NK-92 treated with Interleukin-12 subunit alpha and Interleukin-12 subunit beta, amount 100 ng/mL, for 24 hours (cell line): ENCODE data around the gene LMX1B.

Source experiments
- DNase-seq: peaks from one replicate; lab custom pipeline; 2025; lab: John Stamatoyannopoulos, UW

LMX1B gene

DNA sequence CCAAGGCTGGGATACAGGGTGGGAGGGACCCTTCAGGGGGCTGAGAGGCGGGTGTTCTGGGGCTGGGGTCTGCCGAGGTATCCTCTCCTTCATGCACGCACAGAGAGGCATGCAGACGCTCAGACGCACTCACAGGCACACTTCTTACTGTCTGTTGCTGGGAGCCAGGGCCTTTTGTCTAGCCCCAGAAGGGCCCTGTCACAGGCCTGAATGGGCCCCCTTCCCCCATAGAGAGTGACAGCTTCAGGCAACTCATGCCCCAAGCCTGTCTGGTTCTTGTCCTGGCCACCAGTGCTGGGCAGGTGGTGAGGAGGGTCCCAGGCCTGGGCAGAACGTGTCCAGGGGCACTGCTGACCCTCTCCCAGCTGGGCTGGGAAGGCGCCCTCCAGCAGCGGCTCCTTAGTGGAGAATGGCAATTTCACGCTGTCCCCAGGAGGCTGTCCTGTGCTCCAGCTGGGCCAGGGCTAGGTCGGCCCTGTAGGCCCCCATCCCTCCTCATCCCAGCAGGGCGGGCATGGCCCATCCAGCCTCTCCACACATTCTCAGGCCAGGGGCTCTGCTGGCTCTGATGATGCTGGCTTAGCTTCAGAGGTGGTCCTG is 45.3 kb downstream of the LMX1B start:
- no peak for DNase-seq

DNA sequence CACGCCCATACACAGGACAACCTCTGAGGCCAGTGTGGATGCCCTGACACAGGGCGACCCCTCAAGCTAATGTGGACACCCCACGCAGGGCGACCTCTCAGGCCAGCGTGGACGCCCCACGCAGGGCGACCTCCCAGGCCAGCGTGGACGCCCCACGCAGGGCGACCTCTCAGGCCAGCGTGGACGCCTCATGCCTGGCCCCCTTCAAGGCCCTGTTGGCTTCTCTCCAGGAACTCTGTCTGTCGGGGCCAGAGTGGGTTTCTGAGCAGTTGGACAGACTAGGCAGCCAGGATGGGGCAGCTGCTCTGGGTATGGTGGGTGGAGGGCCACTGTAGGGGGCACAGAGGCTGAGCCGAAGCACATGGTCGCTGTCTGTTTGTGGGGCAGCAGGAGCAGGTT is 47.4 kb downstream of the LMX1B start:
- DNase-seq = no peak

DNA sequence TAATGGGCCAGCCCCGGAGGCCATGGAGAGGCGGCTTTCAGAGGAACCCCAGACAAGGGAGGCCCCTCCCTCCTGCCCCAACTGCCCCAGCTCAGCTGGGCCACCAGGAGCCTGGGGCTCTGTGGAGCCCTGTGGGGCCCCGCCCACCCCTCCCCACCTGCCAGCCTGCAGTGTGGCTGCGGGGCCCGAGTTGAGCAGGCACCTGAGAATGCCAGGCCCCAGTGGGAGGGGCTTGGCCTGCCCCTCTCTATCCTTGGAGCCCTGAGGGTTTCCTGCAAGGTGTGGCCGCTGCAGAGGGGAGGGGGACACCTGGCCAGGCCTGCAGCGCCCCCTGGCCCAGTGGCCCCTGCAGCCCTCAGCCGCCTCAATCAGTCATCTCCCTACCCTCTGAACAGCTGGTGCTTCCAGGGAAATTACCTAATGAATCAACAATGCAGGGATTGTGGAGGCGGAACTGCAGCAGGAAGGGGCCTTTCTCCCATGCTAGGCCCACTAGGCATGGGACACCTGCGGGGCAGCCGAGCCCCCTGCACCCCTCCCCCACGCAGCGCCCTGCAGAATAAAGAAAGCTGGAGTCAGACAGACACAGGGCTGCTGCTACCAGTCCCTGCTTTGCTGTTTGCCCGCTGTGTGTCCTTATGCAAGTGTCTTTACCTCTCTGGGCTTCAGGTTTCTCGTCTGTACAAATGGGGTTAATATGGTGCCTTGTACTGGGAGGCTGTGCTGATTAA is 48.0 kb downstream of the LMX1B start:
- DNase-seq = no peak

DNA sequence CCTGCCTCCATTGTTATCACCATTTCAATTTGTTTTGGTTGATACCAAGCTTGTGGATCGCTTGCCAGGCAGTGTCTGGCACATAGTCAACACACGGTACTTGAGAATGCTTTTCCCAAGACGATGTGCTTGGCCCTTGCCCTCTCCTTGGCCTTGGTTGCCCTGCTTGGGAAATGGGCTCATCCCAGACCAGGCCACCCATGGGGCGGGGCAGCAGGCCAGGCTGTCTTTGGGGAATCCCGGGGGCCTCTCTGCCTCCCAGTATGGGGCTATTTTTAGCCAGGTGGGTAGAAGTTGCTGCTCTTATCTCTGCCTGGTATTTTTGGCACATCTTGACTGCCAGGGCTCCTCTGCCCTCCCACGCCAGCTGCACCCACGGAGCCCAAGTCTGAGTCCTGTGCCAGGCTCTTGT is 49.9 kb downstream of the LMX1B start:
- DNase-seq = no peak

DNA sequence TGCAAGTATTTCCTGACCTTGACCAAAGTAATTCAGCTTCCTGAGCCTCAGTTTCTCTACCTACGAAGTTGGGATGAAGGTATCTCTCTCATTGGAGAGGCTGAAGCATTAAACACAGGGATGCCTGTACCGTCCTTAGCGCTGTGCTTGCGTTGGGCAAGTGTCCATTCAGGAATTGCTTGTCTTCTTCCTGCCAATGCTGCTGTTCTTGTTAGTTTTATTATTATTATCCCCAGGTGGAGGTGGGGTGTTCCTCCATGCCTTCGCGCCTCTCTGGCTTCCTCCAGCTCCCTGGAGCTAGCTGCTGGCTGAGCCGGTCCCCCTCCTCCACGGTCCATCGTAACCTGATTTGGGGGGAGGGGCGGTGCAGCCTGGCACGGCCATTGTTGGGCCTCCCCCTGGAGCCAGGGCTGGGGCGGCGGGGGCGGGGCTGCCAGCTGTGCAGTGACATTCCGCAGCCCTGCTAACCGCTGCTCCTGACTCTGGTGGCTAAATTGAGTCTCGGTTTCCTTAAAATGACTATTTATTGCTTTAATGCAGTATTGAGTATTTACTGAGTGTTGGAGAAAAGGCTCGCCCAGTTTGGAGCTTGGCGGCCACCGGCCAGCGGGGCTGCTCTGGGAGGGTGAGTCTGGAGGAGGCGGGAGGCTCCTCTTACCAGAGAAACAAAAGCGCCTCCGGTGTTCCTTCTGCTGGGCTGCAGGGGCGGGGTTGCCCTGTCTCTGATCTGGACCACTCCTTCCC is 51.3 kb downstream of the LMX1B start:
- DNase-seq = no peak

DNA sequence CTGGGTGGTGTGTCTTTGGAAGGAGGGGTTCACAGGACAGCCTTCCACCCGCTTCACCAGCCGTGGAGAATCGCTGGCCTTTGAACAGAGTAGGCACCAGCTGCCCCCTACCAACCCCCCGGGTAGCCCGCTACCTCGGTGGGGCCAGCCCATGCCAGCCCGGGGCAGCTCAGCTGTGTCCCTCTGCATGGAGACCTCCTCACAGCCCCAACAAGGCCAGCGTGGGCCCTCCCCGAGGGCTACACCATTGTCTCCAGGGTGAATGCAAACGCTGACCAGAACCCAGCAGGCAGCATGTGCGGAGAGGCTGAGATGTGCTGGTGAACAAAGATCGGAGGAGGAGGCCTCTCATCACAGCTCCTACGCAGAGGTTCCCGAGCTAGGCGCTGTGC is 51.9 kb downstream of the LMX1B start:
- DNase-seq = no peak

DNA sequence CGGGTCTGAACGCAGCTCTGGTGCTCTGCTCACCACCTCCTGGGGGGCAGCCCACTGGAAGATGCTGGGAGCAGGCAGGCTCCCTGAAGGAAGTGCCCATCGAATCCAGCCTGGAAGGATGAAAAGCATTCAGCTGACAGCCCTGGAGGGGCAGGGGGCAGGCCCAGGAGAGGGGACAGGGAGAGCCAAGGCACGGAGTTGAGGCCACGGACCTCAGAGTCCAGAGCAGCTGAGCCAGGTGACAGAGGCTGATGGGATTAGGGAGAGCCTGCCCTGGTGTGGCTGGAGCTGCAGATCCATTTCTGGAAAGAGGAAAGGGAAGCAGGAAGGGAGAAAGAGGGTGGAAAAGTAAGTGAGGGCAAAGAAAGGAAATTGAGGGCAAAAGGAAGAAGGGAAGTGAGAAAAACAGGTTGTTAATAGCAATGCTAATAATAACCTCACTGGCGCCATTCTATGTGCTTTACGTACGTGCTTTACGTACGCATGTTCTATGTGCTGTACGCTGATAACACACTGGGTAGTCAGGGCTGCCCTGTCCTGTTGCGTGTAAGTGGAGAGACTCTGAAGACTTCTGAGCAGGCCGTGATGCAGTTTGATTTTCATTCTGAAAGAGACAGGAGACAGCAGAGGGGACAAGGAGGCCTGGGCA is 52.6 kb downstream of the LMX1B start:
- no peak for DNase-seq

DNA sequence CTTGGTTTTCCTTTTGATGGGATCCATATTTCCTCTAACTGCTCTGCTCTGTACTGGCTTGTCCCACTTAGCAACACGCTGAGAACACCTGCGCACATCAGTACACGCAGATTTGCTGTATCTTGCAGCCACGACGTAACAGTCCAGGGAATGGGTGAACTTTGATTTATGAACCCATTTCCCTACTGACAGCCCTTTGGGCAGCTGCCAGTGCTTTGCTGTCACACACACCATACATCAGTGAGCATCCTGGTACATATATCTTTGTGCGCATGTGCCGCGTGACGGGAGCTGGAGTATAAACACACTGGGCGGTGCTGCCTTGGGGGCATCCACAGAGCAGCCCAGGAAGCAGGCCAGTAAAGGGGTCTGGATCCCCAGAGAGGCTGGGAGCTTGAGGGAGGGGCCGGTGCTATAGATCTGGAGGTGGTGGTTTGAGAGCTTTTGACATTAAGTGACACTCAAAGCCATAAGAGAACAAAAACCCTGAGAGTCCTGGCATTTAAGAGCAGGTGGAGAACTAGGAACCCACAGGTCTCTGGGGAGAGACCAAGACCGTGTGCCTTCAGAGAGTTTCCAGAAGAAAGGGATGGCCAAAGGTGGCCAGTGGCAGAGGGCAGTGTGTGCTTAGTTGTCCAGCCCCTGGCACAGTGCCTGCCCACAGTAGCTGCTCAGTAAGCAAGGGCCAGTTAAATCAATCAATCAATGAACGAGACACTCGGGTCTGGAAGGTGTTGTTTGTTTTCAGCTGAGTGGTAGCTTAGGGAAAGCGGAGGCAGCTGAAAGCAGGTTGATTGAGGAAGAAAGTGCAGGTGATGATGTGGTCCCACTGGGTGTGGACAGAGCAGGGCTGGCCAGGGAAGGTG is 53.7 kb downstream of the LMX1B start:
- DNase-seq = no peak

DNA sequence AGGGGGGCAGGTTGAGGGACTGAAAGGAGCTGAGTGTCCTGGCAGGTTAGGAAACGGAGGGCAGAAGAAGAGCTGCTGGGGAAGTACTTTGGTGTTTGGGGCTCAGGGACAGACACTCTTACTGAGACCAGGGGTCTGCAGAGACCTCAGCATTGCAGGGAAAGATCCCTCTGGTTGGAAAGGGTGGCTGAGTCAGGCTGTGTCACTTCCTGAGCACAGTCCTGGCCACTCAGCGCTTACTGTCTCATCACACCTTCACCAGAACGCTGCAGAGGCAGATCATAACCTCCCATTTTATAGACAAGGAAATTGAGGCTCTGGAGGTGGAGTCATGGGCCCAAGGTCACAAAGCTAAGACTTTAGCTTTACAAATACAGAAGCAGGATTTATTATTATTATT is 54.3 kb downstream of the LMX1B start:
- DNase-seq = no peak

DNA sequence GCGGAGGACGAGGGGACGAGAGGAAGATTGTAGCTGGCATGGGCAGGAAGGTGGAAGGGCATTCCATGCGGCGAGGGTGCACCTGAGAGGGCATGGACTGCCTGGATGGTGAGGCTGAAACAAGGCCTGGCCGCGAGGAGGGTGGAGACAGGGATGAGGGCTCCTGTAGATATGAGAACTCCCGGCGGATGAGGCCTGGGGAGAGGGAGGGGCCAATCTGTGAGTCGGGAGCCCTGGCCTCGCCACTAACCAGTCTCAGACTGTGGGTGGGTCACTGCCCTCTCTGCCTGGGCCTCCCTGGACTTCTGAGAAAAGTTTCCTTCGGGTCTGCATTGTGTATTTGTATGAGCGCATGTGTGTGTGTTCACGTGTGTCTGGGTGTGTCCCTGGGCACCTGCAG is 55.4 kb downstream of the LMX1B start:
- no peak for DNase-seq

DNA sequence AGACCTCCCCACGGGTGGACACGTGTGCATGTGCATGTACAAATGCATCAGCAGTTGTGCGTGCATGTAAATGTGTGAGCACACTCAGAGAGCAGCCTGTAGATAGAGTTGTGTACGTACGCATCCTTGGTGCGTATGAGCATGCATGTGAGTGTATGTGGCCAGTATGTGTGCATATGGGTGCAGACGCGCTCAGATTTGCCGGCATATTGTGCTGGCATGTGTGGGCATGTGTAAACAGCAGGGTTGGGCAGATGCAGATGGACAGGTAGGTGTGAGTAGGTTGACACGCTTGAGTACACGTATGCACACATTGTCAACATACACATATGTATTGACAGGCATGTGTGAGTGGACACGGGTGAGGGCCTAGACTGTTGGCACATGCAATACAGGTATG is 56.5 kb downstream of the LMX1B start:
- DNase-seq = no peak

DNA sequence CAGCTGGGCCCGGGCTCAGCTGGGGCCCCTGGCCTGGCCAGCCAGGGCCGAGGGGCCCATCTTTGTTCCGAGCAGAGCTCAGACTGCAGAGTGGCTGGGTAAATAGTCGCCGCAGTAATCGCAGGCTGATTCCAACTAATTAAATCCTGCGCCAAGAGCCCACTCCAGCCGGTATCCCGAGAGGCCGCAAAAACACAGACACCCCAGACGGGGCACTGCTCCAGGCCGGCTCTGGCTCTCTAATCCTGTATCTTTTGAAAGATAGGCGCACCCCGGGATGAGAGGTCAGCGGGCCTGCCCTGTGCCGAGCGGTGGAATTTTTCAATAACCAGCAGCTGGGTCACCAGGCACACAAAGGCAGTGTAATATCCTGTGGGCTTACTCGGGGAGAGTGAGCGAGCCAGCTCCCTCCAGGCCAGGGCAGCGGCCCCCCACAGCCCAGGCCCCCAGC is 57.7 kb downstream of the LMX1B start:
- DNase-seq = no peak

DNA sequence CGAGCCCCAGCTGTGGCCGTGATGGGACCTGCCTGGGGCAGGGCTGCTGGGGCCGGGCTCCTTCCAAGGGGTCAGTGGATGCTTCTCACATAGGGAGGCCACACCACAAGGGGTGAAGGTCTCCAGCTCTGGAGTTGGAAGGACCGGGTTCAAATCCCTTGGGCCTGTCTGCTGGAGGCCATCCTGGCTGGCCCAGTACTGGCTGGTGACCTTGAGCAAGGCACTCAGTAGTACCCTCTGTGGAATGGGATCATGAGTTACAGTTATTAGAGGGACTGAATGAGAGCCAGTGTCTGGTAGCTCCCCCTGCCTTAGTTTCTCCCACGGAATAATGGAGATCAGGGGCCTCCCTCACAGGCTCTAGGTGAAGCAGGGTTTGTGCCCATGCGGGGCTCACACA is 58.3 kb downstream of the LMX1B start:
- DNase-seq = no peak

DNA sequence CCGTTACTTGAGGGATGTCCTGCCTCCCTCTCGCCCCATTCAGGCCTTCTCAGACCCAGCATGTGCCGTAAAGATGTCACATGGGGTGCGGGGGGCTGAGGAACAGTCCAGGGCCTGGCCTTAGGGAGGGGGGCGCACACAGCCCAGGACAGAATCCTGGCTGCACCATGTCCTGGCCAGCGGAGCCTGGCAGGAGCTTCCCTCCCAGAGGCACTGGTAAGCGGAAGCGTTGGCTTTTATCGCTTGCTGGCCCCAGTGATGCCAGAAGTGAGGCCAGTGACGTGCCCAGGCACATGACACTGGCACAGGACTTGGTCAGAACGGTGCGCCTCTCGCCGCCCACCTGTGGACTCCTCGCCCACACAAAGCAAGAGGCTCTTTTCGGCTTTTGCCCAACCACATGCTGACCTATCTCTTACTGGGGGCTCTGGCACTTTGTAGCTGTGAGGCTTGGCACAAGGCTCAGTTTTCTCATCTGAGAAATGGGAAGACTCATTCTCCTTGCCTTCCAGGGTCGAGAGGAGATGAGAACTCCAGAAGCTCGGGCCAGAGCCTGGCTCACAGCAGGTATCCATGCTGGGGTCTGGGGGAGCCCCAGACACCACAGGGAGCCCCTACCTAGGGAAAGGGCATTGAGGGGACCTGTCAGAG is 59.0 kb downstream of the LMX1B start:
- DNase-seq = no peak

DNA sequence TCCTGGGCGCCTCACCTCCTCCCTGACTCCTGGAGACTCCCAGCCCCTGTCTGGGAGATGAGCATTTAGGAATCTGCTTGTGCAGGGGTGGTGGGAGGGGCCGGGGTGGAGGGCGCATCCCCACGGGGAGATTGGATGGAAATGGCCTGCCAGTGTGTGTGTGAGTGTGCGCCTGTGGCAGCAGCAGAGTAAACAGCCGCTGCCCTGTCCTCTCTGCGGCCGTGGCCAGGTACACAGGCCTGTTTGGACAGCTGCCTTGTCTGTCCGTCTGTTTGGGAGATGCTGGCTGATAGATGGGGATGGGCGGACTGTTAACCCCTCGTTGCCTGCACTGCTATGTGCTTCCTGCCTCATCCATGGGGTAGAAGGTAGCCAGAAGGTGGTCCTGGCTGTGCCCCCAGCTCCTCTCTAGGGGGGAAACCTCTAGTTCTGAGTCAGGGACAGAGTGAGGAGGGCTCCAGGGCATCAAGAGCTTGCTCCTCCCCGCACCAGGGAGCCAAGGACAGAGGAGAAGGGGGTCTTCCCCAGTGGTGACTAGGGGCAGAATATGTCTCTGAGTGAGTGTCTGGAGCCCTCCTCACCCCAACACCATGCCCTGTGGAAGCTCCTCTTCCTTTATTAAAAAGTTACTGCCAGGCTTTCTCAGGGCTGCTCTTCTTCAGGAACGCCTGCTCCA is 60.1 kb downstream of the LMX1B start:
- DNase-seq = no peak

DNA sequence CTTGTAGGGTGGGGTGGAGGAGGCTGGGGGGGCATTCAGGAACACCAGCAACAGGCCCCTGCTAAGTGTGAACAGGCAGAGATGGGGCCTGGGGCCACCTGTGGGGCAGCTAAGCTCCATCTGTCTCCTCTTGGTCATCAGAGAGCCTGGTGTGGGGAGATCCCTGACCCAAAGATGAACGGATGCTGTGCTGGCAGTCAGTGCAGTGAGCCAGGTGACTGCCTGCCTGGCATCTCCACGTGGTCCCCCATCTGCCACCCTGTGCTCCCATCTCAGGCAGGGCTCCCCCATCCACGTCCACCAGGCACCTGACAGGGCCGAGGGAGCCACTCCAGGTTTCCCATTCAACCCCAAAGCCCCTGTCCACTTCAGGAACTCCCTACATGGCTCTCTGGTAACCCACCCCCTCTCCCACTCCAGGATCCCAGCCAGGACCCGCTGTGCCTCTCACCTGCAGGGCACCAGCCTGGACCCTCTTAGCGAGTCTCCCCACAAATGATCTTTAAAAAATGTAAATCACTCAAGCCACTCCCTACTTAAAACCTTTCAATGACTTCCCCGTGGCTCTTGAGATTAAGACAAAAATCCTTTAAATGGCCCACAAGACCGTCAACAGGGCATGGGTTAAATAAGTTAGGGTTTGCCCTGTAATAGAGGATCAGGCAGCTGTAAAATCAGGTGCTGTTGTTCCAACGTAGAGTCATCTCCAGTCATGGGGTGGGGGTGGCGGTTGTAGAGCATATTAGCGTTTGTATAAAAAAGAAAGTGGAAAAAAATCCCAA is 60.8 kb downstream of the LMX1B start:
- no peak for DNase-seq

DNA sequence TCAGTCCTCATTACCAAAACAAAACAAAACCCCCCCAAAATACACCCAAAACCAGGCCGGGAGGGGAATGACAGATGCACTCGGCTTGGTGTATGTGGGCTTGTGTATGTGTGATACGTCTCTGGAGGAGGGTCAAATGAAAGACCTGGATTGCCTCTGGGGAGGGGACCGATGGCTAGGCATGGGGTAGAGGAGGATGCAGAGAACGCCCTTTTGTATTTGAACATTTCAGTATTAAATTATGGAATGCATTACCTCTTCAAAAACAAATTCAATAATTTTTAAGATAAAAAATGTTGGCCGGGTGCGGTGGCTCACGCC is 61.4 kb downstream of the LMX1B start:
- no peak for DNase-seq

DNA sequence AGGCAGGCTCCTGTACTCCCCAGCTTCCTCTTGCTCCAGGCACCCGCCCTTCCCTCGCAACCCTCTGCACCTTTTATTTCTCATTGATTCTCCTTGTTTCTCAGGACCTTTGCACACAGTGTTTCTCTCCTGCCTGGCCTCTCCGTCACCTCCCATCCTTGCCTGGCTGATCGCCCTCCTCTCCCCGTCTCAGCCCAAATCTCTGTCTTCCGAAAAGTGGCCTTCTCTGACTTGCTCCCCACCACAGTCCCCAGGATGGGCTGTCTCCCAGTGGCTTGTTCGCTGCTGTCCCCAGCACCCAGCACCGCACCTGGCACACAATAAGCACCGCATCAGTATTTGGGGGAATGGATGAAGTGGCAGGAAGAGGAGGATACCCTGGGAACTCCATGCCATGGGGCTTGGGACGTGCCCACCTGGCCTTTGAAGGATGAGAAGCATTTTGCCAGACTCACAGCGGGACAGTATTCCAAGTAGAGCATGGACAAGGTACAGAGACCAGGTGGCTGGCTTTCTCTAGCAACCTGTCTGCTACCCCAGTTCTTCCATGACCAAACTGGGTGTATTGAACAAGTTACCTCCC is 62.5 kb downstream of the LMX1B start:
- DNase-seq = no peak

DNA sequence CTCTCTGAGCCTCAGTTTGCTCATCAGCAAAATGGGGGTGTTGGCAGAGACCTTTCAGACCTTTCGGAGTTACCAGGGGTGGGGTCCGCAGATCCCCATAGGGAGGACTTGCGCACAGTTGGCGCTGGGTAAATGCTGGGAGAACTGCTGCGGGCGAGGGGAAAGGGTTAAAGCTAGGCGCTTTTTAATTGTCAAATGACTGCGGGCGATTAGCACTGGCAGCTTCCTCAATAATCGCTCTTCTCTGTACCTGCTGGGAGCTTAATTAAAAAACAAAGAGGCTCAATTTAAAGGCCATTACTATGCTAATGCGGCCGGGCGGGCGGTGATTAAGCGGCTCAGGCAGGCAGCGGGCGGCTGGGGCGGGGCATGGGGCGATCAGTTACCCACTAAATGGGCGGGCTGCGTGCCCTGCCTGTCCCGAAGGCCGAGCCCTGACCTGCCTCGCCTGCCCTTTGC is 63.0 kb downstream of the LMX1B start:
- no peak for DNase-seq
